HTR-8/SVneo (cell line): ENCODE data around the gene MAML2.

Source experiments
- DNase-seq: peaks from one replicate; pipeline ENCODE4 v3.0.0; 2011; ENCODE audit warnings: low spot score, mixed read lengths; ENCODE audit not compliant: insufficient read length
- FAIRE-seq: peaks from 2 replicates; lab custom pipeline; 2011; peaks lifted over from hg19 to GRCh38; lab: Jason Lieb, UNC

The MAML2 gene

DNA sequence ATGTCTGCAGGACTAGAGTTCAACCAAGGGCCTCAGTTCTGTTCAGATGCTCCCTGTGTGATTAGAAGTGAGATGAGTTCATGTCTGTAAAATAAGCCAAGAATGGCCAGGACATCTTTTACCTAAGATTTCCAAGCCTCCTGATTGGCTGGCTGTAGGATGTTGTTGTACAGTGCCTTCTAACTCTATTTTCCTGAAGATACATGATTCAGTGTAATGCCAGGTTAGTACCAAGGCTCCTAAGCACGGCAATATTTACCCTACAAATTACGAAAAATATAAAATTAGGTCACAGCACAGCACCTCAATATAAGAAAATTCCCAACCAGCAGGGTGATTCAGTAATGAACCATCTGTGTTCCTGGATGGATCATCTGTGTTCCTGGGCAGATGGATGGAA lies 279.1 kb downstream of the MAML2 start:
- DNase-seq (no peak), FAIRE-seq (no peak)

DNA sequence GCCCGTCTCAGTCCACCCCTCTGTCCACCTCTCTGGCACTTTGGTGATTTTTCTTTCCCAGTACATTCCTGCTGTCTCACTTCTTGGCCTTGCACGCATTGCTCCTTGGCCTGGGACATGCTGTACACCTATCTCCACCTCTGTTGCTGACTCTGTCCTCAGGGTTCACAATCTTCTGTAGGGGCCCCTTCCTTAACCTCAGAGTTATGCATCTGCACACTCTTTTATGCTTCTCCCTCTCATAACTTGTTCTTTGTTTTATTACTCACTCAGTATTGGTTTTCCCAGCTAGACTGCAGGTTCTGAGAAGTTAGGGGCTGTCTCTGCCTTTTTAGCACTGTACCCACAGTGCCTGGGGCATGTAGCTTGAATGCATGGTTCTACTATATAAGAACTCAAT lies 279.9 kb downstream of the MAML2 start:
- DNase-seq (no peak), FAIRE-seq (no peak)

DNA sequence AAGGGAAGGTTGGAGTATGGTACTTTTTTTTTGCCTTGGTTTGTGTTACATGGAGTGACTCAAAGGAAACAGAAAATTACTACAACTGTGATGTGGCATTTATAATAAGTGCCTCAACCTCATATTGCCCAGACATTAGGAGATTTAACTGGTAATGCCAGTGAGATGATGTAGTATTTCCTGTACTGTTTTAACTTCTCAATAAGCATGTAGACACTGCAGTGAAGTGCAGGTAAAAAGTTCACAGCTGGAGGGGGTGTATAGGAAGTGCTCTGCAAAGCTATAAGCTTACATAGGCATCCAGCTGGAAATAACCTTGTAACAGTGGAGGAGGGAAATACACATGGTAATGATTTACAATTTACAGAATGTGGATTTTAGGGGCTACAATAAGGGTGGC lies 280.9 kb downstream of the MAML2 start:
- DNase-seq (peak; percentile 21), FAIRE-seq (no peak)

DNA sequence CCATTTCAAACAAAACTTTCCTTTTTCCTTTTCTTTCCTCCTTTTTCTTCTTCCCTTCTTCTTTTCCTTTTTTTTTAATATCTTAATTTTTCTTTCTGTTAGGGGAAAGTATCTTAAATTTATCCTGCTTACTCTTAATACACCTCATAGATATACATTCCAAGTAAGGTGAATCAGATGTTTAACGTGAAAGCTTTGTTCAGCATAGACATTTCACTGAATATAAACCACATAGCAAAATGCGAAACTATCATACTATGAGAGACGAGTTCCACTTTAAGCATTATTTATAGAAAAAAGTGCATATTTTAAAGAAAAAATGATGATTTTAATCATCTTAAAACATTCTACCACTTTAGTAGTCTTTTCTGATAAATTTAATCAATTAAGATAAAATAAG lies 281.3 kb downstream of the MAML2 start:
- FAIRE-seq (no peak), DNase-seq (no peak)

DNA sequence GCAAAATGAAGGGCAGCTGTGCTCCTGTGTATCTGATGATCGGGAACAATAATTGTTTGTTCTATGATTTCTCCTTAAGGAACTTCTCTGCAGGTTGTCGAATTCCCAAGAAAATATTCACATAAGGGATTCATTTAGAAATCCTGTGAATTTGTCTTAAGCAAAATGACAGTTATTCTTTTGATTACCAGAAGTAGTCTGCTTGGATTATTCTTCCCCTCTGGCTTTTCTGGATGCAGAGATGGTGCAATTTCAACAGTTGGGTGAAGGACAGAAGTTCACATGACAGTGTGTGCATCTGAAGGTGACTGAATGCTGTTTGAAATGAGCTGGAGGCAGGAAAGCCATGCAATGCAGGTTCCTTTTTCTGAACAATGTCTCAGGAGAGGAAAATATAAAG lies 281.9 kb downstream of the MAML2 start:
- no peak for DNase-seq
- no peak for FAIRE-seq

DNA sequence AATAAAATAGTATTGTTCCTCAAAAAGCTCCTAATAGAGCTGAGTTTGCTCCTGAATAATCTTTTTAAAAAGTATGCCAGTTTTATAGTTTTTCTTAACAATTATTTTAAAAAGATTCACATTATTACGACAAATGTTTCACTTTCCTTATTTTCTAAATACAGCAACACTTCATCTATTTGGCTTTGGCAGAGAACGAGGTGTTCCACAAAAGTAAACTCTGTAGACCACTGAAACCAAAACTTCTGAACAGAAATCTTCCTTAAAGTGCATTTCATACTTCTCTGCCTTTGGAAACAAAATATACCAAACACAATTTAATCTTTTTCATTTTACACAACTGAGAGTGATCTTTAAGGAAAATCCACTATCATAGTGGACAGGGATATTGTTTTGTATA lies 285.5 kb downstream of the MAML2 start:
- DNase-seq: no peak
- no peak for FAIRE-seq

DNA sequence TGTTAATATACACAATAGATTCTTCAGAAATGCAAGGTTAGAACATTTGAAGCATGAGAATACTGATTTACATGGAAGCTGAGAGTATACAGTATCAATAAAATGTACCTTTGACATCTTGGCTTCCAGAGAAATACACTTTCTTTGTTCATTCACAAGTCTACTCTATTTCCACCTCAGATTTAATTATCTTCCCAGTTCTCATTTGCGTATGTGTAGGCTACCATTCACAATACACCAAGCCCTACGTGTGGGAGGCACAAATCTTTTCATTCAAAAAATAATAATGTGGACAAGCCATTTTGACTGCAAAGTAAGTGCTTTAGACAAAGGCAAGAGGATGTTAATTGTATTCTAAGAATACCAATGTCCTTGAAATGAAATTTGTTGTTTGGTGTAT lies 286.4 kb downstream of the MAML2 start:
- no peak for FAIRE-seq
- DNase-seq: no peak

DNA sequence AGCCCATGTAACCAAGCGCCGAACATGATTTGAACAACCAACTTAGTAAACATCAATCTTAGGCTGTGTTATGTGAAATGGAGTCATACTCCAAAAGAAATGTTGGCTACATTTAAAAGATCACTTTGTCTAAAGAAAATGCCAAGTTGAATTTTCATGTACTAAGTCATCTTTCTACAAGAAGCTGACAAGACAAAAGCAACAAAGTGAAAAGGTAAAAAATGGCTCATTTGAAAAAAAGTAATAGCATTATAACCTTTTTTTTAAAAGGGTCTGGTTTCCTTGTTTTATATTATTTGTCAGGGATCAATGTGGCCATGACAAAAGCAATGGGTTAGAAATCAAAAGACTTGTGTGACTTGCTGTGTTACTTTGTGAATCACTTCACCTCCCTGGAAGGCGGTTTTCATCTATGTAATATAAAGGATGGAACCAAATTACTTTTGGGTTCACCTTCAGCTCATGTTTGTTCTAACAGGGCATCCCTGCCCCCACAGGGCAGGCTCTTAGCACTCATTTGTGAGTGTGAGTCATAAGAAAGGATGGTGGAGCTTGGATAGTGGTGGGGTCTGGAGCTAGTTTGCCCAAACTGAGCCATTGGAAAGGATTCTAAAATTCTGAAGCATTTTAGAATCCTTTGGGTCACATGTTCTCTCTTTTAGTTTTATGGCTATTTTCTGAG lies 287.1 kb downstream of the MAML2 start:
- DNase-seq (peak; percentile 37), FAIRE-seq (no peak)

DNA sequence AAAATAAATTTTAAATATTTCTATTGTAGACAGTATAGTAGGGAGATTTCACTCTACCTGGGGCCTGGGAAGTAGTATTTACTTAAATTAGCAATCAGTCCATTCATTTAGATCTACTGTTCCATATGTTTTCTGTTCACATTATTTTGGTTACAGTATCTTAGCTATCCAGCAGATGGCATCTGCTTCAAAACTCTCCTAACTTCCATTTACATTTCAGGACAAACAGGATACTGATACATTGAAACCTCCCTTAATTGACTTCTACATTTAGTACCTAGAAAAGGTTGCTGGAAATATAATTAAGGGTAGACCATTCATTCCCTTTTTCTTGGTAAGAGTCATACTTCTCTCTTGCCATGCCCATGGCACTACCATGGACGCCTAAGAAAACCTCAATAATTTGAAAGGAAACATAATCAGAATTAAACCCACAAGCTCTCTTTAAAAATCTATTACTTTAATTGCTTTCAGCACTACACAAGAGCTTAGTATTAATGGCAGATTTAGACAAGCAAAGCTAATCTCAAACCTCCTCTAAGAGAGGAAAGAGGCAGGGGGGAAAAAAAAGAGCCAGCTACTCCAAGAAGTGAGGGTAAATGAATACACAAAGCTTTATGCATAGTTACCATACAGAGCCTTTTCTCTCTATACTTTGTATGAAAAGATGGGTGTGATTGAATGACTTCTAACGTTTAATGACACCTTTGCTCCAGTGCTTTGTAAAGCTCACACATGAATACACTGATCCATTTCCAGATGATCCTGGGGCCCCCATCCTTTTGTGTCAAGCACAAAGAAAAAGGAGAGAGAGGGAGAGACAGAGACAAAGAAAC lies 287.9 kb downstream of the MAML2 start:
- DNase-seq (peak; percentile 44), FAIRE-seq (no peak)

DNA sequence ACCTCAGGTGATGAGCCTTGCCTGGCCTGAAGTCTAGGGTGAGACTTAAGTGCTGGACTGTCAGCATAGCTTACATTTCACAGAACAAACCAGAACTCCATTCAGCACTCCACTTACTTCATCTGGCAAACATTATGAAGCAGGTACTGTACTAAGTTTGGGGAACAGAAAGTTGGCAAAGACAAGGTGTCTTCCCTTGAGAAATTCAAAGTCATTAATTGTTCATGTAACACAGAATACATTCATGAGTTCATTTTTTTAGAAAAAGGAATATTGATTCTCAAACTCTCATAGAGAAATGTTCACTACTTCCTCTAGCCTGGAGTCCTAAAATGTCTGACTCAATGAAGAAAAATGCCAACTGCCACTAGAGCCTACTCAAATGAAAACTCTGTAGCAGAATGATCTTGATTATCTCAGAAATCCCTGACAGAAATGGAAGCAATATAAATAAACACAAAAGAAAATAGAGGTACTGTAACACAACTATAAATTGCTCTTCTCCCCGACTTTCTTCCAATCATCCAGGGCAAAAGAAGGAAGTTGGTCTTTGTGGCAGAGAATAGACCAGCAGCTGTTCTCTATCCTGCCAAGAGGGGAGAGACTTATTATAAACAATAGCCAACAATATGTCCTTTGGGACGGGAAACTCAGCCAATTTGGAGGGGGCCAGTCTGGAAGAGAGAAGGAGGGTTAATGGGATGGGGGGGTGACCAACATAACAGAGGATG lies 289.9 kb downstream of the MAML2 start:
- no peak for DNase-seq
- FAIRE-seq: no peak

DNA sequence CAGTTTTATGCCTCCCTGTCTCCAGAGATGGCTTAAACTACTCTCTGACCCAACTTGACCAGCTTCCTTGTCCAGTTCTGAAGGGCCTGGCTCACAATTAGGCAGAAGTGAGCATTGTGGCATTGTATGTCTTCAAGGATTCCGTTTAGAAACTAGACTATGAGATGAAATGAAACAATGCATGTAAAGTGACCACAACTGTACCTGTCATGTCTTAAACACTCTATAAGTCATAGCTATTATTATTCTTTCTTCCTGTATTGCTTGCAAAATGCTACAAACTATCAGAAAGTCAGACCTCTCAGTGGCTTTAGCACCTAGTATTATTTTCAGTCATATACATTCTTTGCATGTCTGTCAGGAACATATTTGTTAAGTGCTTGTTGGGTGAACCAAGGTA lies 291.2 kb downstream of the MAML2 start:
- no peak for DNase-seq
- no peak for FAIRE-seq

DNA sequence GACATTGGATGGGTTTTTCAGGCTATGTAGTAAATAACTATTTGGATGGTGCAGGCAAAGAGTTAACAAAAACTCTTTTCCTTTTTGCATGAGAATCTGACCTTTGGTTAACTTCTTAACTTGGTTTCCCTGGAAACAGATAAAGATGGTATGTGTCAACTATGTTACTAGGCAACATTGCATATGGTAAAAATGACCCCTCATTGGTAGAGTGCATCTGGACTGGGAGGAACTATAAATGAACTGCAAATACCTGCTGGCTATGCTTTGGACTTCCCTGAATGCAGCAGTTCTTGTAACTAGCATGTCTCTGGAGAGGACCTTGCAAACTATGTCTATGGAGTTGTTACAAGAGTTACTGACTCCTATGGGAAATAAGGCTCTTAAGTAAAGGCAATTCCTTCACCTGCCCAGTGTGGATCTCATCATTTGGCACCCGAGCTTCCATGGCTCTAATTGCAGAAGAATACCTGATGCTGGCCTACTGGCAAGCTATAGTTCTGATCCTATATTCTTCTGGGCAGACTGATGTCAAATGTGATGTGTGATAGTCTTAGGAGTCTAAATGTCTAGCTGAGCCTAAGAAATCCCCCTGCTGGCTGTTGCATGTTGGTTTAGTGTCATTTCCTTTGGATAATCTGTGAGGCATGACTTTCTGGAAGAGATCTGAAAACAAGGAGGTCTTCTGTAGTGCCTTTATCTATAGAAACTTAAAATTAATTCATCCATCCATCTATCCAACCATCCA lies 292.4 kb downstream of the MAML2 start:
- no peak for DNase-seq
- no peak for FAIRE-seq

DNA sequence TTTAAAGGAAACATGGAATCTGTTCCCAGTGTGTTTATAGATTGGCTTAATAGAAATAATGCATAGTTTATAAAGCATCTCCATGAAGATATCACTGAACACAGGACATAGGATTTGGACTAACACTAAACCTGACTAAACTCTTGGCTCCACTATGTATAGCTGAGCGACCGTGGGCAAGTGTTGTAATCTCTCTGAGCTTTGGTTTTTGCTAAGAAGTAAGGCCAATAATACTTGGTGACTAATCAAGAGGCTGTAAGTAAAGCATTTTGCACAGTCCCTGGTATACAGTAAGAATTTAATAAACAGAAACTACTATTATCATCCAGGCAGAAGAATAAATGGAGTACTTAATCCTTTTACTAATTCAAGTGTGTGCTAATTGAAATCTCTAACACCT lies 293.6 kb downstream of the MAML2 start:
- no peak for FAIRE-seq
- DNase-seq: no peak

DNA sequence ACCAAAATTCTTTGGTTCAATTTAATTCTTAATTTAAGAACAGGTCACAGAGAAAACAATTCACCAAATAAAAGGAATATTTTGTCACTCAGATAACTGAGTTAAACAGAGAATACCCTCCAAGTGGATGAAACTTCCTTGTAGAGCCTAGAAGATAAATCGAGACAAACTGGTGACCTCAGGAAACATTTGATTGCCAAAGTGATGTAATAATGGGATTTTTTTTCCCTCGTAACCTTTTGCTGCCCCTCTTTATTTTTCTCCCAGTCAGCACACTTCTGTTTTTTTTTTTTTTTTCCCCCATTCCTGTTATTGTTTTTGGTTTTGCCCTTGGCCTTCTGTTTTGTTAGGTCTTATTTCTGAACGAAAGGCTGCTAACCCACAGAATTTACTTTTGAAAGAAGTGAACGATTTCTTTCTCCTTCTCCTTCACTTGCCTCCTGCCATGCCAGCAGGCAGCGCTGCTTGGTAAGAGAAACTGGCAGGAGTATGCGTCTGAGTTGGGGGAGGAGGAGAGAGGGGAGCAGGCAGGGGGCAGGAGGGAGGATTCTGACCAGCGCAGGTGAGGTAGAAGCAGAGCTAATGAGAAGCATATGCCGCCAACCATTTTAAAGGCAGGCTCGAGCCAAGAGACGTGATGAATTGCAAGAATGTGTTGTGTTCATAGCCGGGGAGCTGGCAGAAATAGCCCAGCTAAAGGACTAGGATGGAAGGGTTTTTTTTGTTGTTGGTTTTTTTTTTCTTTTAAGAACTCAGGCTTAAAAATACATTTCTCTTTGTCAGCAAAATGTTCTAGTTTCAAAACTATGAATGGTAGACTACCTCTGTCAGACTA lies 297.2 kb downstream of the MAML2 start:
- FAIRE-seq (no peak), DNase-seq (no peak)

DNA sequence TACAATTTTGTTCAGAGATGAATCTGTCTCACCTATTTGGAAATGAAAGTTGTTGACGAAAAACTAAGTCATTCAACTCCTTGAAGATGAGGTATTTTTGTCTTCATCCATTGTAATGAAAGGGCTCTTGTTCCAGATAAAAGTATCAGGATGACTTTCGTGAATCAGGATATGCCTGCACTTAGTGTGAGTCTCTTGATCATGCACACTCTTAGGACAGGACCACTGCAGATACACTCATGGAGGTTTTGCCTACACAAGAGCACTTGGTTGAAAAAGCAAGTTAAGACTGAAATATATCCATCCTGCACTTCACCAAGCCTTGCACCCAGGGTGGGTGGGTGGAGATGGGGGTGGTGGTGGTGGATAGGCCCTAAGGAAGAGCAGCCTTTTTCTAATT lies 298.2 kb downstream of the MAML2 start:
- no peak for FAIRE-seq
- DNase-seq: no peak

DNA sequence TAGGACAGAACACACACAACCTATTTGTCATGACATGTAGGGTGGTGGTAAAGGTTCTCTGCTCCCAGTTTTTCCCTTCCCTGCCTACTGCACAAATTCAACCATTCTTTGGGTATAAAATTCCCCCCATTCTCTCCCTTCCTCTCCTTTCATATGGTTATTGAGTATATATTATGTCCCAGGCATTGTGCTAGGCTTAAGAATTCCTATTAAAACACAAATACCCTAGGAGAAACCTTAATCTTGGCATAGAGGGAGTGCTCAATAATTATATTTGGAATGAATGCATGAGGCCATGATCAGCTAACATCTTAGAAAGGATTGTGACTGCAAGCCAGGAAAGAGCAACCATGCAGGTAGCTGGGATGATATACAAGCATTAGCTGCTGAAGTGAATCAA lies 298.7 kb downstream of the MAML2 start:
- no peak for DNase-seq
- no peak for FAIRE-seq

DNA sequence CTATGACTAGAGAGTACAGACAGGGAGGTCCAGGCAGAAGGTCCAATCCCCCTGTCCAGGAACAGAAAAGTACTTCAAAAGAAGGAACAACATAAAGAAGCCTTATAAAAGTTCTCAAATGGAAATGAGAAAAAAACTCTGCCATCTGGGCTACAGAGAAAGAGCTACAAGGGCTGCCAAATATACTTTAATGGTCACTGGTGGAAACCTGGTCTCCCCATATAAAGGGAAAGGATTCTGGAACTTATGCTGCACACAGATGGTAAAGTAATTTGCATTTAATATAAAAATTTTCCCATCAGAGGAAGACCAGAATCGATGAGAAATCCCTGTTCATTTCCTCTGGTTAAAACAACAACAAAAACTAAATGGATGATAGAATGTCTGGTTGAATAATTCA lies 299.7 kb downstream of the MAML2 start:
- FAIRE-seq (no peak), DNase-seq (no peak)

DNA sequence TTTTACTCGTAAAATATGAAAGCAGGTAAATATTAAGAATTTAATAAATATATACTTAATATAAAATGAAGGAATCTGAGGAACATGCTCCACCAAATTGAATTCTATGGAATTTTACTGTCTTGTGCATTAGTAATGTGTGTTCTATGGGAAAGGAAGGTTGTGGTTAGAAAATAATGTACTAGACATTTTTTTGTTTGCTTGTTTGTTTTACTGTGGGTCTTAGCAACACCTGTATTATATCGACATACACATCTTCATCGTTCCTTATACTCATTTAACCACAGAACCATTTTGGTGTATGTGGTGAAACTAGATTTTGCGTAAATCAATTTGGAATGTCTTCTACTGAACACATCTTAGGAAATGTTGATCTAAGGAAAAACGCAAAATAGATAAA lies 304.9 kb downstream of the MAML2 start:
- no peak for DNase-seq
- no peak for FAIRE-seq

DNA sequence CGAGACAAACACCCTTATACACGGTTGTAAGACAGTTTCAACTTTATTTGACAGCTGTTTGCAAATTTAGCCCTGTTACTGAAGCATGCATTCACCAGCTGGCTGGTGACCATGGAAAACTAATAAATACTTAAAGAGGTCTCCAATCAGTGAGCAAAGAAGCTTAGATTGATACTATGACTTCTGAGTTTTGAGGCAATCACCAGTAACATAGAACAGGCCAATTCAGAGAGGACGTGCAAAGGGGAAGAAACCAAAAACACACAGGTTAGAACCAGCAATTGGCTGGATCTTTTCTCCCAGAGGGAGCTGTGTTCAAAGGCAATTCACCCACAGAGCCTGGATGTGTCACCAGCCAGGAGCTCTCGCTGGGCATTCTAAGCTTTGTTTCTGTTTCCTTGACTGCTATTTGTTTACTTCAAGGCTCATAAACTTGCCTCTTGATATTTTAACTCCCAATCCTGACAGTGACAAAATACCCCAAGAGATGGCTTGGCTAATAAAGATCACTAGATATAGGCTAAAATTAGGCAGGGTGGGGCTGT lies 305.5 kb downstream of the MAML2 start:
- DNase-seq (no peak), FAIRE-seq (no peak)
